DND-41 (cell line): ENCODE measurements around the gene UROC1.

Experiments
- ATAC-seq: fragments of 200-7000 bp; cut with Tn5 transposase; 3 replicates; pipeline ENCODE4 v1.9.1; 2021; ENCODE audit warnings: low read depth; ENCODE audit not compliant: insufficient read depth
- DNase-seq: peaks from one replicate; pipeline ENCODE4 v3.0.0-alpha.2; 2020
- H2AFZ ChIP-seq: 2 replicates; pipeline ENCODE4 v1.6.0; 2012; ENCODE audit warnings: low read depth, low read length
- H3K27ac ChIP-seq: 2 replicates; pipeline ENCODE4 v1.5.1; 2012; ENCODE audit warnings: low read length, inconsistent platforms
- H3K27me3 ChIP-seq: fragments of 200-600 bp; sonication (generic); 2 replicates; pipeline ENCODE4 v1.6.0; 2012; ENCODE audit warnings: low read length, mild to moderate bottlenecking, inconsistent platforms; ENCODE audit not compliant: insufficient read depth, poor library complexity
- H3K36me3 ChIP-seq: 2 replicates; pipeline ENCODE4 v1.5.1; 2012; ENCODE audit warnings: low read length, inconsistent platforms; ENCODE audit not compliant: insufficient read depth
- H3K4me1 ChIP-seq: 2 replicates; pipeline ENCODE4 v1.5.1; 2012; ENCODE audit warnings: mild to moderate bottlenecking, low read length; ENCODE audit not compliant: insufficient read depth
- H3K4me2 ChIP-seq: 2 replicates; pipeline ENCODE4 v1.6.0; 2012; ENCODE audit warnings: mild to moderate bottlenecking, moderate library complexity, low read length, inconsistent platforms; ENCODE audit not compliant: insufficient read depth
- H3K4me3 ChIP-seq, 2 experiments: fragments of 200-600 bp in 1 of 2; shearing (Covaris generic) in 1 of 2; 2 replicates each; pipeline ENCODE4 v1.5.1; 2012 to 2016; ENCODE audit warnings: inconsistent platforms in 2 of 2, low read length in 2 of 2, mild to moderate bottlenecking in 2 of 2, low read depth in 1 of 2, moderate library complexity in 1 of 2
- H3K79me2 ChIP-seq: 2 replicates; pipeline ENCODE4 v1.6.0; 2012; ENCODE audit warnings: low read length, inconsistent platforms; ENCODE audit not compliant: insufficient read depth
- H3K9ac ChIP-seq: 2 replicates; pipeline ENCODE4 v1.6.0; 2012; ENCODE audit warnings: low read depth, mild to moderate bottlenecking, inconsistent platforms, low read length, moderate library complexity
- H3K9me3 ChIP-seq: 2 replicates; pipeline ENCODE4 v1.5.1; 2012; ENCODE audit warnings: low read length, moderate library complexity, mild to moderate bottlenecking, inconsistent platforms; ENCODE audit not compliant: insufficient read depth, severe bottlenecking
- H4K20me1 ChIP-seq: 2 replicates; pipeline ENCODE4 v1.6.0; 2012; ENCODE audit warnings: low read length; ENCODE audit not compliant: insufficient read depth
- CTCF ChIP-seq: IDR thresholded peaks from 2 replicates; pipeline ENCODE4 v1.5.1; 2012; ENCODE audit warnings: borderline replicate concordance, low read length, moderate library complexity, mild to moderate bottlenecking; ENCODE audit not compliant: poor library complexity, severe bottlenecking; ENCODE audit errors: extremely low read depth
- EZH2 ChIP-seq: IDR thresholded peaks from 3 replicates; pipeline ENCODE4 v1.6.1; 2012; ENCODE audit warnings: borderline replicate concordance, low read depth, mild to moderate bottlenecking, moderate library complexity, low read length, inconsistent platforms; ENCODE audit not compliant: severe bottlenecking

Gene UROC1

GRCh38 chr3:126544596-126545281, 27.2 kb upstream of the UROC1 start:
- Histone ChIP-seq H3K9me3 (no peaks in the 10 kb centered on the region), H3K4me2 (no peak overlapping the region), H3K4me1 (peaks cover 37% of the 10 kb centered on the region), H3K9ac (no peak overlapping the region; the same call in 1 of the 2 replicates), H3K36me3 (no peaks in the 10 kb centered on the region), H3K79me2 (no peaks in the 10 kb centered on the region), H3K27ac (peak overlapping the region; percentile 28), H2AFZ (no peak overlapping the region), H3K27me3 (no peaks in the 10 kb centered on the region), H4K20me1 (no peaks in the 10 kb centered on the region), H3K4me3 (no peak overlapping the region)
- DNase-seq = peak; percentile 2
- no peak for ATAC-seq
- TF ChIP-seq CTCF (no peak), EZH2 (no peak)

GRCh38 chr3:126543457-126544061, 26.0 kb upstream of the UROC1 start:
- Histone ChIP-seq H3K27me3 (no peaks in the 10 kb centered on the region), H3K79me2 (no peaks in the 10 kb centered on the region), H3K4me2 (no peak overlapping the region), H4K20me1 (no peaks in the 10 kb centered on the region), H3K36me3 (no peaks in the 10 kb centered on the region), H3K27ac (peak overlapping the region; percentile 12; the same call in 1 of the 2 replicates), H3K9ac (no peak overlapping the region), H2AFZ (no peak overlapping the region), H3K4me3 (no peak overlapping the region), H3K9me3 (no peaks in the 10 kb centered on the region), H3K4me1 (peaks cover 34% of the 10 kb centered on the region)
- no peak for ATAC-seq
- peak; percentile 2 for DNase-seq
- TF ChIP-seq EZH2 (no peak), CTCF (no peak)

GRCh38 chr3:126542340-126543241, 25.0 kb upstream of the UROC1 start:
- H3K79me2 ChIP-seq = no peaks in the 10 kb centered on the region
- H3K9me3 ChIP-seq = no peaks in the 10 kb centered on the region
- H3K27ac ChIP-seq = no peak overlapping the region; the same call in 1 of the 2 replicates
- no peaks in the 10 kb centered on the region for H3K27me3 ChIP-seq
- no peak for ATAC-seq
- no peak overlapping the region for H3K4me3 ChIP-seq
- peaks cover 34% of the 10 kb centered on the region for H3K4me1 ChIP-seq
- DNase-seq = peak; percentile 1
- TF ChIP-seq EZH2 = no peak
- TF ChIP-seq CTCF = no peak
- H3K9ac ChIP-seq = no peak overlapping the region
- H3K36me3 ChIP-seq = no peaks in the 10 kb centered on the region
- H3K4me2 ChIP-seq = no peak overlapping the region
- no peaks in the 10 kb centered on the region for H4K20me1 ChIP-seq
- no peak overlapping the region for H2AFZ ChIP-seq
